CD4-positive, alpha-beta T cell treated with Interleukin-6 at 100 ng/mL for 8 hours (primary cell): ENCODE measurements around the gene EGF.
A peak's percentile ranks its signal among the peaks of the same experiment; 100 is the strongest.
"Not testable (repeated sequence)": the region's sequence is repeated elsewhere in the genome, so short reads cannot be mapped to it uniquely, and the experiment has no call there.

Experiments used
- DNase-seq: peaks from one replicate; pipeline ENCODE4 v3.0.0-alpha.2; 2020; ENCODE audit warnings: mixed read lengths, low spot score

EGF gene

GRCh38 chr4:110039164-110039563, 126.5 kb downstream of the EGF start:
- DNase-seq = not testable (repeated sequence)

- no peak for DNase-seq
Measured at GRCh38 chr4:110041735-110042134, 129.1 kb downstream of the EGF start.

GRCh38 chr4:110042545-110043517, 130.1 kb downstream of the EGF start:
- no peak for DNase-seq

GRCh38 chr4:110046588-110047049, 133.9 kb downstream of the EGF start:
- DNase-seq = no peak

- peak; percentile 48 for DNase-seq
Measured at GRCh38 chr4:110049951-110050925, 137.6 kb downstream of the EGF start.

GRCh38 chr4:110055158-110055768, 142.6 kb downstream of the EGF start:
- no peak for DNase-seq

- DNase-seq = no peak
Measured at GRCh38 chr4:110058677-110059076, 146.0 kb downstream of the EGF start.

- peak; percentile 13 for DNase-seq
Measured at GRCh38 chr4:110059556-110060191, 147.0 kb downstream of the EGF start.

GRCh38 chr4:110061076-110061475, 148.4 kb downstream of the EGF start:
- DNase-seq = no peak
